ENCODE data around the gene PPIF. TPM values are rescaled to one million over a fixed set of nuclear protein-coding genes. Genes with fewer than 3 reads are reported as not detected.

PPIF gene
- total and polyA plus RNA-seq, 2 of the 13 experiments (the other 11 are each of a cell fraction or from before 2014, with no cell fraction given): 147 to 157 TPM

- ChIA-PET POLR2A (interaction anchor here (0.6 to 2.2 kb wide), 15 partner anchors 9 to 556 kb away, joined by 3 to 18 read pairs (median 4); partner anchors contain the start of genes PPIF and ZCCHC24), CTCF (ENCODE audit: low intra/inter-chr PET ratio, low total read pairs) (no interaction called here)
- peak; percentile 94 for FAIRE-seq
- Histone ChIP-seq H3K27ac (ENCODE audit: extremely low read length, insufficient read depth, low read length) (peak overlapping the region; percentile 95), H3K4me3 (replicated peaks in 1 of 3; ENCODE audit: insufficient read depth in 1 of 3, low read depth in 2 of 3, low read length in 3 of 3) (peak overlapping the region; percentile 63 to 90 (median 71)), H3K9ac (ENCODE audit: insufficient read depth, low read depth, low read length) (peak overlapping the region; percentile 95), H3K79me2 (ENCODE audit: insufficient read depth, low read length) (no peaks in the 10 kb centered on the region), H4K20me1 (ENCODE audit: insufficient read depth, low read length) (no peaks in the 10 kb centered on the region), H3K4me1 (ENCODE audit: insufficient read depth, low read length) (peaks cover 65% of the 10 kb centered on the region), H3K27me3 (ENCODE audit: control insufficient read depth in 1 of 2, insufficient read depth in 2 of 2, low read length in 2 of 2) (no peaks in the 10 kb centered on the region), H3K9me3 (ENCODE audit: low read length) (no peaks in the 10 kb centered on the region), H3K4me2 (ENCODE audit: low read depth, low read length) (peak overlapping the region; percentile 97), H2AFZ (ENCODE audit: low read length) (no peak overlapping the region), H3K36me3 (replicated peaks in 1 of 2; ENCODE audit: control insufficient read depth in 1 of 2, insufficient read depth in 2 of 2, low read length in 2 of 2) (no peaks in the 10 kb centered on the region)
- DNase-seq (ENCODE audit: low spot score): peak; percentile 92
- in situ Hi-C loops (cut with HindIII; ENCODE audit: extremely low pct_ligation_motif_present, low pct_unique_long_range_greater_than_20kb) (no loop called here), intact Hi-C loops (cut with micrococcal nuclease; ENCODE audit: unreplicated experiment) (loop anchor here (1.0 kb wide), 1 partner anchor 44 kb away; no protein-coding TSS in a partner anchor)
- WGBS (ENCODE audit: low lambda C conversion rate): 5% methylated on average over 7 of the region's 14 CpGs
- peak; percentile 82 for ATAC-seq
- BruUV-seq (replicated peaks): no TSS peak
- TF ChIP-seq ZNF629 (CRISPR knock-in tag; conservative IDR thresholded peaks at IDR 0.05) (peak; percentile 25; the same call in 1 of the 2 replicates), HDAC6 (IDR thresholded peaks at IDR 0.05; ENCODE audit: low read depth, low read length) (no peak), SRSF4 (IDR thresholded peaks at IDR 0.05; ENCODE audit: low read depth, low read length, poor library complexity, severe bottlenecking) (no peak), ZNF441 (CRISPR knock-in tag; IDR thresholded peaks at IDR 0.05; ENCODE audit: borderline replicate concordance) (peak; percentile 55; the same call in 1 of the 2 replicates), IRF9 (CRISPR knock-in tag; IDR thresholded peaks at IDR 0.05; ENCODE audit: borderline replicate concordance) (peak; percentile 72; the same call in 1 of the 2 replicates), KIAA2018 (CRISPR knock-in tag; IDR thresholded peaks at IDR 0.05; ENCODE audit: borderline replicate concordance) (no peak), CREB3 (CRISPR knock-in tag; IDR thresholded peaks at IDR 0.05) (no peak), KLF15 (CRISPR knock-in tag; IDR thresholded peaks at IDR 0.05; ENCODE audit: borderline replicate concordance) (no peak), TERF1 (CRISPR knock-in tag; IDR thresholded peaks at IDR 0.05) (no peak), ZBTB1 (CRISPR knock-in tag; IDR thresholded peaks at IDR 0.05; ENCODE audit: borderline replicate concordance) (no peak)
Observed at GRCh38 chr10:79380125-79380945, 33.1 kb downstream of the PPIF start.

All from HepG2 (cell line).